Measurements from ENCODE around the gene BMP5. TPM values are rescaled to one million over a fixed set of nuclear protein-coding genes. Genes with fewer than 3 reads are reported as not detected.

BMP5 gene
- total RNA-seq, 4 donors from 2014 or later = 1.8 to 3.9 (median 1.9) TPM

- Histone ChIP-seq H3K27ac (no peak overlapping the region), H3K4me3 (no peak overlapping the region), H3K36me3 (no peaks in the 10 kb centered on the region), H3K4me1 (no peaks in the 10 kb centered on the region), H3K9me3 (no peaks in the 10 kb centered on the region), H3K27me3 (no peaks in the 10 kb centered on the region)
- DNase-seq (no peak), ATAC-seq (no peak)
- TF ChIP-seq POLR2A (IDR thresholded peaks at IDR 0.05) = no peak
- TF ChIP-seq, protein P1, sequence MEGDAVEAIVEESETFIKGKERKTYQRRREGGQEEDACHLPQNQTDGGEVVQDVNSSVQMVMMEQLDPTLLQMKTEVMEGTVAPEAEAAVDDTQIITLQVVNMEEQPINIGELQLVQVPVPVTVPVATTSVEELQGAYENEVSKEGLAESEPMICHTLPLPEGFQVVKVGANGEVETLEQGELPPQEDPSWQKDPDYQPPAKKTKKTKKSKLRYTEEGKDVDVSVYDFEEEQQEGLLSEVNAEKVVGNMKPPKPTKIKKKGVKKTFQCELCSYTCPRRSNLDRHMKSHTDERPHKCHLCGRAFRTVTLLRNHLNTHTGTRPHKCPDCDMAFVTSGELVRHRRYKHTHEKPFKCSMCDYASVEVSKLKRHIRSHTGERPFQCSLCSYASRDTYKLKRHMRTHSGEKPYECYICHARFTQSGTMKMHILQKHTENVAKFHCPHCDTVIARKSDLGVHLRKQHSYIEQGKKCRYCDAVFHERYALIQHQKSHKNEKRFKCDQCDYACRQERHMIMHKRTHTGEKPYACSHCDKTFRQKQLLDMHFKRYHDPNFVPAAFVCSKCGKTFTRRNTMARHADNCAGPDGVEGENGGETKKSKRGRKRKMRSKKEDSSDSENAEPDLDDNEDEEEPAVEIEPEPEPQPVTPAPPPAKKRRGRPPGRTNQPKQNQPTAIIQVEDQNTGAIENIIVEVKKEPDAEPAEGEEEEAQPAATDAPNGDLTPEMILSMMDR (IDR thresholded peaks at IDR 0.05 in 4 of 5, conservative IDR thresholded peaks at IDR 0.05 in 1 of 5) = no peak
- intact Hi-C loops (cut with DNase I; ENCODE audit: low total_unique reads) = no loop called here
- in situ Hi-C loops (cut with MboI; ENCODE audit: low sequenced_read_pairs in 4 of 4) = no loop called here
Measured at GRCh38 chr6:55734256-55734655, 141.1 kb downstream of the BMP5 start.

DNA sequence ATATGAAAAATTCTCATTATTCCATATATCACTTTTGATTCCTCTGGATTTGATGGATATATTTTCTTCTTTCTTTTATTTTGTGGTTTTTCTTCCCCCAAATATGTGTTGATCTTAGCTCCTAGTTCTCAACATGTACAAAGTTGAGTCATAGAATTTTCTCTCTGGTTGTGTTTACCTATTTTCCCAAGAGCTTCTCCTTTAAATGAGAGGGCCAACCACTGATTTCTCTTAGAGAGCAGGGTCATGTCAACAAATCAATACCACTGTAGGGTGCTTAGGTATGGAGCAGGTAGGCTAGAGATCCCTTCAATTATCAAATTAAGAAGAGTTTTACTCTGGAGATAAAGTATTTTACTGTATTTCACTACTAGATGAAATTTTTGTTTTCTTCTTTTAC, 145.7 kb downstream of the BMP5 start:
- TF ChIP-seq POLR2A (IDR thresholded peaks at IDR 0.05) = no peak
- TF ChIP-seq, protein P1 (IDR thresholded peaks at IDR 0.05 in 4 of 5, conservative IDR thresholded peaks at IDR 0.05 in 1 of 5) = no peak
- no peak overlapping the region for H3K27ac ChIP-seq
- ATAC-seq (no peak), DNase-seq (no peak)
- no peaks in the 10 kb centered on the region for H3K36me3 ChIP-seq
- H3K9me3 ChIP-seq = no peaks in the 10 kb centered on the region
- intact Hi-C loops (cut with DNase I; ENCODE audit: low total_unique reads) (no loop called here), in situ Hi-C loops (cut with MboI; ENCODE audit: low sequenced_read_pairs in 4 of 4) (no loop called here)
- no peaks in the 10 kb centered on the region for H3K27me3 ChIP-seq
- H3K4me3 ChIP-seq = no peak overlapping the region
- no peaks in the 10 kb centered on the region for H3K4me1 ChIP-seq

DNA sequence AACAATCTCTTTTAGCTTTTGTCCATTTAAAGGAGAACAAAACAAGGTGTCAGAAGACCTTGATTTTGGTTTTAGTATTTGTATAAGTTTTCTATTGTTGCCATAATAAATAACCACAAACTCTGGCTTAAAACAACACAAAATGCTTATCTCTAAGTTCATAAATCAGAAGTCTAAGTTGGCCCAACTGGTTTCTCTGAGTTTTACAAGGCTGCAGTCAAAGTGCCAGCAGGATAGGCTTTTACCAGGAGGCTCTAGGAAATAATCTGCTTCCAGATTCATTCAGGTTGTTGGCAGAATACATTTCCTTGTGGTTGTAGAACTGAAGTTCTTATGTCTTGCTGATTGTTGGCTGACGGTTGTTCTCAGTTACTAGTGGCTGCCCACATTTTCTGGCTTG, 149.2 kb downstream of the BMP5 start:
- ATAC-seq = no peak
- Histone ChIP-seq H3K27ac (no peak overlapping the region), H3K4me1 (no peaks in the 10 kb centered on the region), H3K36me3 (no peaks in the 10 kb centered on the region), H3K4me3 (no peak overlapping the region), H3K27me3 (no peaks in the 10 kb centered on the region), H3K9me3 (no peaks in the 10 kb centered on the region)
- TF ChIP-seq, protein P1 (IDR thresholded peaks at IDR 0.05 in 4 of 5, conservative IDR thresholded peaks at IDR 0.05 in 1 of 5) = no peak
- TF ChIP-seq POLR2A (IDR thresholded peaks at IDR 0.05) = no peak
- in situ Hi-C loops (cut with MboI; ENCODE audit: low sequenced_read_pairs in 4 of 4) = no loop called here
- intact Hi-C loops (cut with DNase I; ENCODE audit: low total_unique reads) = no loop called here
- DNase-seq = no peak

GRCh38 chr6:55714831-55715230, 160.6 kb downstream of the BMP5 start:
- intact Hi-C loops (cut with DNase I; ENCODE audit: low total_unique reads) (no loop called here), in situ Hi-C loops (cut with MboI; ENCODE audit: low sequenced_read_pairs in 4 of 4) (no loop called here)
- Histone ChIP-seq H3K4me1 (no peaks in the 10 kb centered on the region), H3K27ac (no peak overlapping the region), H3K27me3 (no peaks in the 10 kb centered on the region), H3K36me3 (no peaks in the 10 kb centered on the region), H3K9me3 (no peaks in the 10 kb centered on the region), H3K4me3 (no peak overlapping the region)
- TF ChIP-seq, protein P1 (IDR thresholded peaks at IDR 0.05 in 4 of 5, conservative IDR thresholded peaks at IDR 0.05 in 1 of 5) = no peak
- TF ChIP-seq POLR2A (IDR thresholded peaks at IDR 0.05) = no peak
- DNase-seq (no peak), ATAC-seq (no peak)

DNA sequence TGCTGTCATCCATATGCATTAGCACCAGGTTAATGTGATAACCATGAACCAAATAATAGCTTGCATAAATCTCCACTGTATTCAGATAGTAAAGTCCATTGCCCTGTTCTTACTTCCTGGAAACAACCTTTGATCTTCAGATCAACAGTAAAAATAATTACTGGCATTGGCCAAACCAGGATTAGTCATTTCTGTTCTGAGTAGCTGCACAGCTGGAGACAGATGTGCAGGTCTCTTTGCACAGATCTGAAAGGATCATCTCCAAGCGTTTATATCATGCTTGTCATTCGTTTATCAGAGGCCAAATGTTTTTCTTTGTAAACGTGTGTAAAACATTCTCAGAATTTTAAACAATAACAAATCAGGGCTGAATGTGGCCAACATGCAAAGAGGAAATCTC, 162.0 kb downstream of the BMP5 start:
- intact Hi-C loops (cut with DNase I; ENCODE audit: low total_unique reads) = no loop called here
- no peaks in the 10 kb centered on the region for H3K9me3 ChIP-seq
- ATAC-seq (no peak), DNase-seq (no peak)
- no peaks in the 10 kb centered on the region for H3K36me3 ChIP-seq
- no peak for TF ChIP-seq POLR2A (IDR thresholded peaks at IDR 0.05)
- TF ChIP-seq, protein P1 (IDR thresholded peaks at IDR 0.05 in 4 of 5, conservative IDR thresholded peaks at IDR 0.05 in 1 of 5) = no peak
- H3K4me3 ChIP-seq = no peak overlapping the region
- in situ Hi-C loops (cut with MboI; ENCODE audit: low sequenced_read_pairs in 4 of 4) = no loop called here
- H3K4me1 ChIP-seq = no peaks in the 10 kb centered on the region
- no peaks in the 10 kb centered on the region for H3K27me3 ChIP-seq
- no peak overlapping the region for H3K27ac ChIP-seq
